Keratinocyte (primary cell): Measurements from ENCODE around the gene KIF16B. TPM values are rescaled to one million over a fixed set of nuclear protein-coding genes. Genes with fewer than 3 reads are reported as not detected.

Source experiments
- DNase-seq: peaks from one replicate; pipeline ENCODE4 v3.0.0-alpha.2; 2011; ENCODE audit warnings: low read depth, missing footprints, low spot score
- FAIRE-seq: peaks from 2 replicates; lab custom pipeline; 2011; peaks lifted over from hg19 to GRCh38; lab: Jason Lieb, UNC
- H2AFZ ChIP-seq: 2 replicates; pipeline ENCODE4 v1.6.0; 2012; ENCODE audit warnings: low read length, control low read depth, inconsistent platforms; ENCODE audit not compliant: control insufficient read depth
- H3K27ac ChIP-seq: 2 replicates; pipeline ENCODE4 v1.5.1; 2011; ENCODE audit warnings: low read length; ENCODE audit not compliant: control insufficient read depth, insufficient read depth
- H3K27me3 ChIP-seq: 3 replicates; pipeline ENCODE4 v1.6.0; 2011; ENCODE audit warnings: low read length; ENCODE audit not compliant: control insufficient read depth, insufficient read depth; ENCODE audit errors: extremely low read depth
- H3K36me3 ChIP-seq, 2 experiments: 2 replicates in 1 of 2; 3 replicates in 1 of 2; pipeline ENCODE4 v1.5.1; 2011; ENCODE audit warnings: low read length in 2 of 2, mild to moderate bottlenecking in 1 of 2; ENCODE audit not compliant: control insufficient read depth in 2 of 2, insufficient read depth in 2 of 2; ENCODE audit errors: extremely low read depth in 1 of 2
- H3K4me1 ChIP-seq: 3 replicates; pipeline ENCODE4 v1.5.1; 2011; ENCODE audit warnings: low read length; ENCODE audit not compliant: control insufficient read depth, insufficient read depth; ENCODE audit errors: extremely low read depth
- H3K4me2 ChIP-seq: 3 replicates; pipeline ENCODE4 v1.6.0; 2011; ENCODE audit warnings: low read depth, low read length; ENCODE audit not compliant: control insufficient read depth, insufficient read depth; ENCODE audit errors: extremely low read depth
- H3K4me3 ChIP-seq, 3 experiments: fragments of 200-600 bp in 1 of 3; sonication (generic) in 1 of 3; 2 replicates in 2 of 3; 3 replicates in 1 of 3; pipeline ENCODE4 v1.5.1; 2011 to 2016; ENCODE audit warnings: low read length in 3 of 3, mild to moderate bottlenecking in 3 of 3, control low read depth in 2 of 3, inconsistent platforms in 1 of 3, low read depth in 1 of 3, mixed read lengths in 1 of 3, mixed run types in 1 of 3, moderate library complexity in 1 of 3; ENCODE audit not compliant: control insufficient read depth in 2 of 3, insufficient read depth in 2 of 3; ENCODE audit errors: extremely low read depth in 1 of 3
- H3K79me2 ChIP-seq: 2 replicates; pipeline ENCODE4 v1.6.0; 2012; ENCODE audit warnings: low read length; ENCODE audit not compliant: control insufficient read depth, insufficient read depth
- H3K9ac ChIP-seq: 3 replicates; pipeline ENCODE4 v1.6.0; 2011; ENCODE audit warnings: low read length; ENCODE audit not compliant: control insufficient read depth, insufficient read depth; ENCODE audit errors: extremely low read depth
- H3K9me1 ChIP-seq: 3 replicates; pipeline ENCODE4 v1.6.0; 2011; ENCODE audit warnings: low read length; ENCODE audit not compliant: control insufficient read depth, insufficient read depth; ENCODE audit errors: extremely low read depth
- H3K9me3 ChIP-seq: 2 replicates; pipeline ENCODE4 v1.5.1; 2012; ENCODE audit warnings: low read depth, low read length; ENCODE audit not compliant: control insufficient read depth
- H4K20me1 ChIP-seq: 3 replicates; pipeline ENCODE4 v1.6.0; 2011; ENCODE audit warnings: low read length; ENCODE audit not compliant: control insufficient read depth, insufficient read depth; ENCODE audit errors: extremely low read depth
- EZH2 ChIP-seq: IDR thresholded peaks from one replicate; pipeline ENCODE4 v1.6.1; 2012; ENCODE audit warnings: inconsistent platforms, mild to moderate bottlenecking, low read length, moderate library complexity
- dilution Hi-C: fragments of 300-500 bp; cut with MboI; formaldehyde crosslinking; loops from one replicate; pipeline ENCODE4 v1.7.0; 2020; ENCODE audit warnings: low sequenced_read_pairs; ENCODE audit not compliant: extremely low pct_ligation_motif_present
- polyA plus RNA-seq, 5 experiments: library from polyadenylated mRNA; depleted of rRNA in 3 of 5; stranded (reverse) in 3 of 5; stranded (forward) in 1 of 5; unstranded in 1 of 5; fragments of >200 nt; gene quantifications; 1 replicate in 1 of 5; 2 replicates in 3 of 5; 3 replicates in 1 of 5; pipeline versions ENCODE4 v1.2.1 to v1.2.3, GENCODE V29; 2011 to 2012; ENCODE audit warnings: missing spikeins in 2 of 5, low read depth in 1 of 5, low replicate concordance in 1 of 5
- TF ChIP-seq, protein P1 (sequence below), 3 experiments: IDR thresholded peaks in 1 of 3; conservative IDR thresholded peaks in 1 of 3; optimal IDR thresholded peaks in 1 of 3; 2 replicates in 2 of 3; 3 replicates in 1 of 3; pipeline versions ENCODE3 to v1.5.1; 2011; ENCODE audit warnings: low read length in 3 of 3, mild to moderate bottlenecking in 3 of 3, moderate library complexity in 2 of 3, control low read depth in 1 of 3, inconsistent platforms in 1 of 3; ENCODE audit not compliant: insufficient read depth in 2 of 3; ENCODE audit errors: extremely low read depth in 1 of 3

KIF16B gene
- polyA plus RNA-seq, 1 donor (not counting 4 experiments of a cell fraction or from before 2014, with no cell fraction given), result 16.1 TPM

DNA sequence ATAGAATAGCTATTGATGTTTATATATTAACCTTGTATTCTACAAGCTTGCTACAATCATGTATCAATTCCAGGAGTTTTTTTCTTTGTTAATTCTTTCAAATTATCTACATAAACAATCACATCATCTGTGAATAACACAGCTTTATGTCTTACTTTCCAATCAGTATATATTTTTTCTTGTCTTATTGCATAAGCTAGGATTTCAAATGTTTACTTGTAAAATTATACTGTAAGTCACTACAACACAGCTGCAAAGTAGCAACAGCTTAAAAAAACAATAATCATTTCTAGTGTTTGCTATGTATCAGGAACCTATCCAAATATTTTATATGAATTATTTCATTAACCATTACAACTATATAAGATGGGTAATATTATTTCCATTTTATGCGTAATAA is 270.4 kb downstream of the KIF16B start:
- no peaks in the 10 kb centered on the region for H3K36me3 ChIP-seq
- H3K9me3 ChIP-seq, result no peaks in the 10 kb centered on the region
- H3K79me2 ChIP-seq, result no peaks in the 10 kb centered on the region
- H2AFZ ChIP-seq, result no peak overlapping the region
- no peak overlapping the region for H3K27ac ChIP-seq
- no peak for TF ChIP-seq EZH2
- TF ChIP-seq, protein P1, sequence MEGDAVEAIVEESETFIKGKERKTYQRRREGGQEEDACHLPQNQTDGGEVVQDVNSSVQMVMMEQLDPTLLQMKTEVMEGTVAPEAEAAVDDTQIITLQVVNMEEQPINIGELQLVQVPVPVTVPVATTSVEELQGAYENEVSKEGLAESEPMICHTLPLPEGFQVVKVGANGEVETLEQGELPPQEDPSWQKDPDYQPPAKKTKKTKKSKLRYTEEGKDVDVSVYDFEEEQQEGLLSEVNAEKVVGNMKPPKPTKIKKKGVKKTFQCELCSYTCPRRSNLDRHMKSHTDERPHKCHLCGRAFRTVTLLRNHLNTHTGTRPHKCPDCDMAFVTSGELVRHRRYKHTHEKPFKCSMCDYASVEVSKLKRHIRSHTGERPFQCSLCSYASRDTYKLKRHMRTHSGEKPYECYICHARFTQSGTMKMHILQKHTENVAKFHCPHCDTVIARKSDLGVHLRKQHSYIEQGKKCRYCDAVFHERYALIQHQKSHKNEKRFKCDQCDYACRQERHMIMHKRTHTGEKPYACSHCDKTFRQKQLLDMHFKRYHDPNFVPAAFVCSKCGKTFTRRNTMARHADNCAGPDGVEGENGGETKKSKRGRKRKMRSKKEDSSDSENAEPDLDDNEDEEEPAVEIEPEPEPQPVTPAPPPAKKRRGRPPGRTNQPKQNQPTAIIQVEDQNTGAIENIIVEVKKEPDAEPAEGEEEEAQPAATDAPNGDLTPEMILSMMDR (optimal IDR thresholded peaks at IDR 0.05 in 1 of 3, IDR thresholded peaks at IDR 0.05 in 1 of 3, conservative IDR thresholded peaks at IDR 0.05 in 1 of 3; ENCODE audit: extremely low read depth in 1 of 3, insufficient read depth in 2 of 3, low read length in 3 of 3), result no peak
- H3K4me3 ChIP-seq, result no peak overlapping the region
- dilution Hi-C loops, result no loop called here
- H3K9ac ChIP-seq, result no peak overlapping the region
- FAIRE-seq (no peak), DNase-seq (no peak)
- no peaks in the 10 kb centered on the region for H3K27me3 ChIP-seq
- no peaks in the 10 kb centered on the region for H3K4me1 ChIP-seq
- H3K9me1 ChIP-seq, result no peaks in the 10 kb centered on the region
- no peak overlapping the region for H3K4me2 ChIP-seq
- no peaks in the 10 kb centered on the region for H4K20me1 ChIP-seq

DNA sequence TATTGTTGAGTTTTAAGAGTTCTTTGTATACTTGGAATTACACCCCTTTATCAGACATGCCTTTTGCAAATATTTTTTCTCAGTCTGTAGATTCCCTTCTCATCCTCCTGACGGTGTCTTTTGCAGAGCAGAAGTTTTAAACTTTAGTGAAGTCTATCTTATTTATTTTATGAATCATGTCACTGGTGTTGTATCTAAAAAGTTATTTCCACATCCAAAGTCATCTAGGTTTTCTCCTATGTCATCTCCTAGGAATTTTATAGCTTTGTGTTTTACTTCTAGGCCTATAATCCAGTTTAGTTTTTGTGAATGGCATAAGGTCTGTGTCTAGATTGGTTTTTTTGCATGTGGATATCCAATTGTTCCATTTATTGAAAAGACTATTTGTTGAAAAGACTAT is 271.3 kb downstream of the KIF16B start:
- dilution Hi-C loops, result no loop called here
- no peak for FAIRE-seq

More for the DNA sequence above, 271.3 kb downstream of the KIF16B start:
- H3K9me1 ChIP-seq, result no peaks in the 10 kb centered on the region
- no peak overlapping the region for H2AFZ ChIP-seq
- no peaks in the 10 kb centered on the region for H4K20me1 ChIP-seq
- H3K9me3 ChIP-seq, result no peaks in the 10 kb centered on the region
- no peaks in the 10 kb centered on the region for H3K4me1 ChIP-seq
- no peak for DNase-seq
- no peak overlapping the region for H3K4me2 ChIP-seq
- no peaks in the 10 kb centered on the region for H3K27me3 ChIP-seq
- no peak overlapping the region for H3K4me3 ChIP-seq
- H3K79me2 ChIP-seq, result no peaks in the 10 kb centered on the region
- no peak overlapping the region for H3K9ac ChIP-seq
- H3K27ac ChIP-seq, result no peak overlapping the region
- H3K36me3 ChIP-seq, result no peaks in the 10 kb centered on the region
- no peak for TF ChIP-seq EZH2
- TF ChIP-seq, protein P1 (optimal IDR thresholded peaks at IDR 0.05 in 1 of 3, IDR thresholded peaks at IDR 0.05 in 1 of 3, conservative IDR thresholded peaks at IDR 0.05 in 1 of 3; ENCODE audit: extremely low read depth in 1 of 3, insufficient read depth in 2 of 3, low read length in 3 of 3), result no peak
